ENCODE data around the gene KRTAP10-12.
"Not testable (repeated sequence)": the region's sequence is repeated elsewhere in the genome, so short reads cannot be mapped to it uniquely, and the experiment has no call there.

KRTAP10-12 gene

GRCh38 chr21:44684483-44684882 is 12.5 kb upstream of the KRTAP10-12 start:
- Mint-ChIP-seq H3K4me1 (peaks cover 0 to 2% of the 10 kb centered on the region in 2 donors), H3K4me3 (no peak overlapping the region), H3K9me3 (no peaks in the 10 kb centered on the region), H3K27me3 (peaks cover 69 to 80% of the 10 kb centered on the region in 2 donors), H3K36me3 (no peaks in the 10 kb centered on the region), H3K27ac (no peak overlapping the region)
- ATAC-seq (replicated peaks) (no peak), DNase-seq (no peak)

DNA sequence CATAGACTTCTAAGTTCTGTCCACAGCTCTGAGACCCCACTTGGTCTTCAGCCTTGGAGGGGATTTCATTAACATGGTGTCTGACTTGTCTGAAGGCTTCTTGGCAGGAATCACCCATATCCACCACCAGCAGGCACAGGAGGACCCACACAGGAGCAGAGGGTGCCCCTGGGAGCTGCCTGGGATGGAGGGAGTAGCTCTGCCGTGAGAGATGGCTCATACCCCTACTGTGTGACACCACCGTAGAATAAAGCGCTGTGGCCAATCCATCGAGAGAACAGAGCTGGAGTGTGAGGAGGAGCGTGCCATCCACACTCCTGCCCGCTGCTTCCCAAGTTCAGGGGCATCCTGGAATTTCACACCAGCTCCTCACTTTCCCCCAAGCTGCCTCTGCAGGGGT is 11.9 kb upstream of the KRTAP10-12 start:
- not testable (repeated sequence) for H3K4me3 Mint-ChIP-seq; DNase-seq; H3K9me3 Mint-ChIP-seq; H3K36me3 Mint-ChIP-seq; ATAC-seq (replicated peaks); H3K27ac Mint-ChIP-seq; H3K4me1 Mint-ChIP-seq
- peaks cover 67 to 77% of the 10 kb centered on the region in 2 donors for H3K27me3 Mint-ChIP-seq

DNA sequence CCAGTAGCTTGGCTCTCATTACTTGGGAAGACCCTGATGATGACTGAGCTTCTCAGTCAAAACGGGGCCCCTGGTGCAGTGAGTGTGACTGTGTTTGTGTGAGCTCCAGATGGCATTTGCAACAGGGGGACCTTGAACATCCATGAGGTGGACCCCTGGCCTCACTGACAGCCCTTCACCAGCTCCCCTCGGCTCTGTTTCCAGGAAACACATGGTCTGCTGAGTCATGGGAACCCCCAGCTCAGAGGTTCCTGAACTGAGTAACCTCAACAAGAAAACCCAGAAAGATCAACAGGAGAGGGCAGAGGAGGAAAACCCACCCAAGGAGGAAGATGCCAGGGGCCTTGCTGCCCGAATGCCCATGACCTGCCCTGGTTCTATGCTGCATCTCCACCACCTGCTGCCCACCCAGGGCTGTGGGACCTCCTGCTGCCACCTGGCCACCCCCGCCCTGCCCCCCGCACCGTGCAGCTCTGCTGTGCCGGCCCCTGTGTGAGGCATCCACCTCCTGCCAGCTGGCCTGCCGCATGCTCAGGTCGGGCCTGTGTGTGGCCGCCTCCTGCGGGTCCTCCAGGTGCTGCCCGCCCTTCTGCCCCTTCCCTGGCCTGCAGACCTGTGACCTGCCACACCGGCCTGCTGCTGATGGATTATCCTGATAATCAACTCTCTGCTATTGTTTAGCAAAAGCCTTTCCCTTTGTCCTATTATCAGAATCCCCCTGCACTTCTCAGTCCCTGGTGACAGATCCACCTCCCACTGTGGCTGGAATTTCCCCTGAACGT is 10.8 kb upstream of the KRTAP10-12 start:
- Mint-ChIP-seq H3K36me3 (no peaks in the 10 kb centered on the region), H3K4me3 (no peak overlapping the region), H3K27me3 (peaks cover 65% of the 10 kb centered on the region in 2 donors), H3K27ac (no peak overlapping the region), H3K4me1 (peaks cover 0 to 2% of the 10 kb centered on the region in 2 donors), H3K9me3 (no peaks in the 10 kb centered on the region)
- DNase-seq (no peak), ATAC-seq (replicated peaks) (no peak)

DNA sequence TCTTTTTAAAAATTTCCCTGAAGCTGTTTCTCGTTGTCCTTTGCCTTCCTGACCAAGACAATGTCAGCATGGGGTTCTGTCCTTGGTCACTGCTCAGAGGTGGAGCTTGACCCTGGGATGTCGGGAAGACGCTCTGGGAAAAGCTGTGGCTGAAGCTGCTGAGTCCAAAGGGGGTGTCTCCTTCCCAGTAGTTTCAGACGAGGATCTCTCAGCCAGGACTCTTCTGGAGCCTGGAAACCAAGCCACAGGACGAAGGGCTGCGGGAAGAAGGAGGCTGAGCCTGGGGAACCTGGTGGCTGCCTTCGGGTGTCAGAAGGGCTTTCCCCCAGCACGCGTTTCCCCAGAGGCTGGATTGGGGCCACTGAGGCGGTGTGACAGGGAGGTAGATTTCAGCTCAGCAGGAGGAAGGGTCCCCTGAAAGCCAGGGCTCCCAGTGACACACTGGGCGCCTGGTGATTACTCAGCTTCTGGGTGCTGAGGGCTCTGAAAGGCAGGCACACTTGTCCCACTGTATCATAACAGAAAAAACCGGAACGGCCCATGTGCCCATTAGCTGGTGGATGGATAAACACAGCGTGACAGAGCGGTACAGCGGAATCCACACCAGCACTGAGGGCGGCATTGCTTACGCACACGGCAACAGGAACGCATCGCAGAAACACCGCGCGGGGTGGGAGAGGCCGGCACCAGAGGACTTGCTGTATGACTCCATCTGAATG is 10.0 kb upstream of the KRTAP10-12 start:
- Mint-ChIP-seq H3K4me1 (peaks cover 0 to 2% of the 10 kb centered on the region in 2 donors), H3K27me3 (peaks cover 58% of the 10 kb centered on the region in 2 donors), H3K9me3 (no peaks in the 10 kb centered on the region), H3K36me3 (no peaks in the 10 kb centered on the region), H3K27ac (no peak overlapping the region), H3K4me3 (no peak overlapping the region)
- ATAC-seq (replicated peaks) (no peak), DNase-seq (no peak)

- no peak overlapping the region for H3K4me3 Mint-ChIP-seq
- no peak overlapping the region for H3K27ac Mint-ChIP-seq
- peaks cover 0 to 4% of the 10 kb centered on the region in 2 donors for H3K9me3 Mint-ChIP-seq
- no peaks in the 10 kb centered on the region for H3K36me3 Mint-ChIP-seq
- DNase-seq (no peak), ATAC-seq (replicated peaks) (no peak)
- H3K27me3 Mint-ChIP-seq = peaks cover 52% of the 10 kb centered on the region in 2 donors
- H3K4me1 Mint-ChIP-seq = peaks cover 0 to 2% of the 10 kb centered on the region in 2 donors
Observed at GRCh38 chr21:44687671-44688070, 9.3 kb upstream of the KRTAP10-12 start.

DNA sequence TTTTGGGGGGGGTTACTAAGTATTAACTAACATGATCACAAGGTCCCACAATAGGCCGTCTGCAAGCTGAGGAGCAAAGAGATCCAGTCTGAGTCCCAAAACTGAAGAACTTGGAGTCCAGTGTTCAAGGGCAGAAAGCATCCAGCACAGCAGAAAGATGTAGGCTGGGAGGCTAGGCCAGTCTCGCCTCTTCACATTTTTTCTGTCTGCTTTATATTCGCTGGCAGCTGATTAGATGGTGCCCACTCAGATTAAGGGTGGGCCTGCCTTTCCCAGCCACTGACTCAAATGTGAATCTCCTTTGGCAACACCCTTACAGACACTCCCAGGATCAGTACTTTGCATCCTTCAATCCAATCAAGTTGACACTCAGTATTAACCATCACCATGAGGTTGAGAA is 7.2 kb upstream of the KRTAP10-12 start:
- H3K4me1 Mint-ChIP-seq; H3K4me3 Mint-ChIP-seq; H3K36me3 Mint-ChIP-seq; DNase-seq; ATAC-seq (replicated peaks); H3K27ac Mint-ChIP-seq; H3K9me3 Mint-ChIP-seq: not testable (repeated sequence)
- peaks cover 36 to 43% of the 10 kb centered on the region in 2 donors for H3K27me3 Mint-ChIP-seq

DNA sequence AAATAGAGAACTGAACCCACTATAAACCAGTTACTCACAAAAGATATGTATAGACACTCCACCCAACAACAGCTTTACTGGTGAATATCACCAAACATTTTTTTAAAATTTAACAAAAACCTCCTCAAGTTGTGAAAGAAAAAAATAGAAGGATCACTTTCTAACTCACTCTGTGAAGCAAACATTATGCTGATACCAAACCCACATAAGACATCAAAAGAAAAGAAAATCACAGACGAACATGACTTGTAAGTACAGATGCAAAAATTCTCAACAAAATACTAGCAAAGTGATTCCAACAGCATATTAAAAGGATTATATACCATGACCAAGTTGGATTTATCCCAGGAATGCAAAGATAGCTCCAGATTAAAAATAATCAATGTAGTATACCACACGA is 5.3 kb upstream of the KRTAP10-12 start:
- Mint-ChIP-seq H3K4me1 (no peaks in the 10 kb centered on the region), H3K27ac (no peak overlapping the region), H3K4me3 (no peak overlapping the region), H3K36me3 (no peaks in the 10 kb centered on the region), H3K9me3 (peaks cover 7 to 10% of the 10 kb centered on the region in 2 donors), H3K27me3 (peaks cover 39 to 42% of the 10 kb centered on the region in 2 donors)
- ATAC-seq (replicated peaks) (no peak), DNase-seq (no peak)

GRCh38 chr21:44692798-44693512 is 4.0 kb upstream of the KRTAP10-12 start:
- H3K4me1 Mint-ChIP-seq = no peaks in the 10 kb centered on the region
- H3K27ac Mint-ChIP-seq = no peak overlapping the region
- H3K9me3 Mint-ChIP-seq = peaks cover 7 to 10% of the 10 kb centered on the region in 2 donors
- H3K4me3 Mint-ChIP-seq = no peak overlapping the region
- no peaks in the 10 kb centered on the region for H3K36me3 Mint-ChIP-seq
- ATAC-seq (replicated peaks) = no peak
- DNase-seq = no peak
- H3K27me3 Mint-ChIP-seq = peaks cover 39 to 42% of the 10 kb centered on the region in 2 donors

DNA sequence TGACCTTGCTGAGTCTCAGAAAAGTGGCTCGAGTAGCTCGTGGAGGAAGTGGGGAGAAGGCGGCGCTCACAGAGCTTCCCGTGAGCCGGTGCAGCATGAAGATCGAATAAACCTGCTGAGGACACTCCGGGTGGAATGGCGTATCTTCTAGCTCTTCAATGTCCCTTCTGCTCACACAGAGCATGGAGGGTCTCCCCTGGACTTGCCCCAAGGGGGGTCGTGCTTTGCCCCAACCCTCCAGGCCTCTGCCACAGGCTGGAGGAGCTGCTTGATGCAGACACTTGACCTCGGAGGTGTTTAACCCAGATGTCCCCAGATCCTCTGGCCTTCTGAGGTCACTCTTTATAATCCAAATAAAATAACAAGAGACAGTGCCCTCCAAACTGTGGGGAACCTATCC is 2.2 kb upstream of the KRTAP10-12 start:
- no peaks in the 10 kb centered on the region for H3K36me3 Mint-ChIP-seq
- DNase-seq (no peak), ATAC-seq (replicated peaks) (no peak)
- no peak overlapping the region for H3K4me3 Mint-ChIP-seq
- peaks cover 47% of the 10 kb centered on the region in 2 donors for H3K27me3 Mint-ChIP-seq
- H3K4me1 Mint-ChIP-seq = no peaks in the 10 kb centered on the region
- no peak overlapping the region for H3K27ac Mint-ChIP-seq
- H3K9me3 Mint-ChIP-seq = peaks cover 7 to 10% of the 10 kb centered on the region in 2 donors

DNA sequence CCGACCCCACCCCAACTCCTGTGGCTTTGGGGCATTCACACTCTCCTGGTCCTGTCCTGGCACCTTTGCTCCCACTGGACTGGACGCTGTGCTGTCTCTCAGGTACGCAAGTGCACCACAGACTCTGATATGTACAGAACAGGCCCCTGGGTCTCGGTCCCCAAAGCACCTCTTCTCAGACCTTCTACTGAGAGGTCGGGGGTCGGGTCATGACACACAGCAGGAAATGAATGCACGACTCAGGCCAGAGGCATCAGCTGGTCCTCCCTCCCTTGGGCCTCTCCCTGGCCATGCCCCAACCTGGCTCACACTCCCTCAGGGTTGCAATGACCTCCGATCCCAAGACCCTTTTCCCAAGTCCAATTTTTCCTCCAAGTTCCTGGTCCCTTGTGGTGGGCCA is 1.8 kb upstream of the KRTAP10-12 start:
- H3K4me3 Mint-ChIP-seq = no peak overlapping the region
- H3K36me3 Mint-ChIP-seq = no peaks in the 10 kb centered on the region
- H3K9me3 Mint-ChIP-seq = peaks cover 7 to 10% of the 10 kb centered on the region in 2 donors

DNA sequence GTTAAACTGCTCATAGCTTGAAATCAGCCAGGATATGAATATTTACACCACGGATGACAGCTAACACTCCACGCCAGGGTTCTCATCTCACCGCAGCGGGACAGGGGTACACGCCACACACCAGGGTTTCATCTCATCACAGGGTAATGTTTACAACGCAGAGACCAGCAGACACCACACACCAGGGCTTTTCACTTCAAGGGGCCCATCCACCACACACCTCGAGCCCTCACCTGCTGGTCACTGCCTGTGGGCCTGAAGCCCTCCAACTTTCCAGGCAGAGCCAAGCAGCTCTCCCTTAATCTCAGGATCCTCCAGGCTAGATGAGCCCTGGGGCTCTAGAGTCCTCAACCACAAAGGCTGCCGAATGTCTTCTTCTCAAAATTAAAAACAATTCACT is 1.3 kb upstream of the KRTAP10-12 start:
- H3K27ac Mint-ChIP-seq = no peak overlapping the region
- peaks cover 48 to 53% of the 10 kb centered on the region in 2 donors for H3K27me3 Mint-ChIP-seq
- H3K9me3 Mint-ChIP-seq = peaks cover 7 to 10% of the 10 kb centered on the region in 2 donors
- DNase-seq (no peak), ATAC-seq (replicated peaks) (no peak)
- H3K4me1 Mint-ChIP-seq = no peaks in the 10 kb centered on the region
- no peak overlapping the region for H3K4me3 Mint-ChIP-seq
- no peaks in the 10 kb centered on the region for H3K36me3 Mint-ChIP-seq

More for the DNA sequence above, 1.8 kb upstream of the KRTAP10-12 start:
- ATAC-seq (replicated peaks) (no peak), DNase-seq (no peak)
- no peak overlapping the region for H3K27ac Mint-ChIP-seq
- peaks cover 47 to 51% of the 10 kb centered on the region in 2 donors for H3K27me3 Mint-ChIP-seq
- H3K4me1 Mint-ChIP-seq = no peaks in the 10 kb centered on the region

GRCh38 chr21:44696572-44696971 is 400 bp upstream of the KRTAP10-12 start:
- Mint-ChIP-seq H3K27me3 (peaks cover 51 to 62% of the 10 kb centered on the region in 2 donors), H3K36me3 (no peaks in the 10 kb centered on the region), H3K4me1 (no peaks in the 10 kb centered on the region), H3K27ac (no peak overlapping the region), H3K9me3 (peaks cover 7 to 10% of the 10 kb centered on the region in 2 donors), H3K4me3 (no peak overlapping the region)
- ATAC-seq (replicated peaks) (no peak), DNase-seq (no peak)

- no peaks in the 10 kb centered on the region for H3K4me1 Mint-ChIP-seq
- H3K36me3 Mint-ChIP-seq = no peaks in the 10 kb centered on the region
- peaks cover 3 to 4% of the 10 kb centered on the region in 2 donors for H3K9me3 Mint-ChIP-seq
- DNase-seq (no peak), ATAC-seq (replicated peaks) (no peak)
- peaks cover 66 to 77% of the 10 kb centered on the region in 2 donors for H3K27me3 Mint-ChIP-seq
- no peak overlapping the region for H3K4me3 Mint-ChIP-seq
- no peak overlapping the region for H3K27ac Mint-ChIP-seq
Observed at GRCh38 chr21:44697811-44698734, 1.1 kb downstream of the KRTAP10-12 start.
